ENCODE measurements around the gene HHAT.

The HHAT gene

GRCh38 chr1:210499956-210500355, 171.3 kb downstream of the HHAT start:
- no peak for DNase-seq

- DNase-seq: no peak
Measured at GRCh38 chr1:210500831-210501230, 172.1 kb downstream of the HHAT start.

GRCh38 chr1:210504286-210504685, 175.6 kb downstream of the HHAT start:
- no peak for DNase-seq

GRCh38 chr1:210505601-210506496, 177.1 kb downstream of the HHAT start:
- DNase-seq: no peak

GRCh38 chr1:210506689-210507088, 178.0 kb downstream of the HHAT start:
- DNase-seq: no peak

- DNase-seq: no peak
Measured at GRCh38 chr1:210516092-210516656, 187.5 kb downstream of the HHAT start.

GRCh38 chr1:210516697-210517459, 188.2 kb downstream of the HHAT start:
- no peak for DNase-seq

GRCh38 chr1:210523830-210524229, 195.1 kb downstream of the HHAT start:
- no peak for DNase-seq

GRCh38 chr1:210525716-210526454, 197.2 kb downstream of the HHAT start:
- DNase-seq: no peak

- DNase-seq: no peak
Measured at GRCh38 chr1:210527091-210527490, 198.4 kb downstream of the HHAT start.

GRCh38 chr1:210531475-210532222, 202.9 kb downstream of the HHAT start:
- DNase-seq: no peak

GRCh38 chr1:210532223-210532598, 203.5 kb downstream of the HHAT start:
- DNase-seq: no peak

- DNase-seq: no peak
Measured at GRCh38 chr1:210535761-210536160, 207.1 kb downstream of the HHAT start.

GRCh38 chr1:210536254-210536961, 207.7 kb downstream of the HHAT start:
- DNase-seq: no peak

- DNase-seq: no peak
Measured at GRCh38 chr1:210540288-210540687, 211.6 kb downstream of the HHAT start.

GRCh38 chr1:210541680-210542358, 213.1 kb downstream of the HHAT start:
- no peak for DNase-seq

GRCh38 chr1:210551899-210552298, 223.2 kb downstream of the HHAT start:
- no peak for DNase-seq

- DNase-seq: no peak
Measured at GRCh38 chr1:210553711-210554110, 225.0 kb downstream of the HHAT start.

- DNase-seq: no peak
Measured at GRCh38 chr1:210554382-210554781, 225.7 kb downstream of the HHAT start.

GRCh38 chr1:210556475-210556874, 227.8 kb downstream of the HHAT start:
- DNase-seq: no peak

Measured in NCI-H2029 treated with DMSO at 0.1 percent for 48 hours (cell line).